Umbilical cord (tissue), 2 donors: ENCODE data around the gene KCNIP1. TPM values are rescaled to one million over a fixed set of nuclear protein-coding genes. Genes with fewer than 3 reads are reported as not detected.
A peak's percentile ranks its signal among the peaks of the same experiment; 100 is the strongest.

Experiments
- DNase-seq: peaks from one replicate; pipeline ENCODE4 v3.0.0-alpha.2; 2015; ENCODE audit warnings: low spot score
- total RNA-seq: library from RNA; depleted of rRNA; stranded (reverse); fragments of >200 nt; gene quantifications from one replicate; pipeline ENCODE4 v1.2.3, GENCODE V29; 2014; ENCODE audit warnings: low replicate concordance; ENCODE audit not compliant: insufficient read depth

KCNIP1 gene
- total RNA-seq, 1 donor from 2014 or later = 2.9 TPM

- DNase-seq = no peak
Measured at GRCh38 chr5:170508660-170509347, 5.0 kb downstream of the KCNIP1 start.

- DNase-seq = no peak
Measured at GRCh38 chr5:170509348-170509660, 5.5 kb downstream of the KCNIP1 start.

- no peak for DNase-seq
Measured at GRCh38 chr5:170510126-170510525, 6.3 kb downstream of the KCNIP1 start.

GRCh38 chr5:170510559-170510958, 6.7 kb downstream of the KCNIP1 start:
- no peak for DNase-seq

GRCh38 chr5:170511551-170512258, 7.9 kb downstream of the KCNIP1 start:
- DNase-seq = no peak

GRCh38 chr5:170513856-170514525, 10.2 kb downstream of the KCNIP1 start:
- no peak for DNase-seq

- DNase-seq = no peak
Measured at GRCh38 chr5:170517411-170517810, 13.6 kb downstream of the KCNIP1 start.

- no peak for DNase-seq
Measured at GRCh38 chr5:170518277-170518676, 14.5 kb downstream of the KCNIP1 start.

GRCh38 chr5:170519549-170519948, 15.7 kb downstream of the KCNIP1 start:
- DNase-seq = no peak

GRCh38 chr5:170520372-170520771, 16.6 kb downstream of the KCNIP1 start:
- DNase-seq = peak; percentile 57

GRCh38 chr5:170522211-170523141, 18.7 kb downstream of the KCNIP1 start:
- DNase-seq = no peak

GRCh38 chr5:170523142-170523551, 19.3 kb downstream of the KCNIP1 start:
- no peak for DNase-seq

GRCh38 chr5:170523830-170524229, 20.0 kb downstream of the KCNIP1 start:
- no peak for DNase-seq

GRCh38 chr5:170524576-170524975, 20.8 kb downstream of the KCNIP1 start:
- no peak for DNase-seq

- DNase-seq = no peak
Measured at GRCh38 chr5:170525470-170526211, 21.8 kb downstream of the KCNIP1 start.

GRCh38 chr5:170527991-170528390, 24.2 kb downstream of the KCNIP1 start:
- DNase-seq = peak; percentile 52

- DNase-seq = no peak
Measured at GRCh38 chr5:170528976-170529375, 25.2 kb downstream of the KCNIP1 start.

GRCh38 chr5:170532935-170533334, 29.1 kb downstream of the KCNIP1 start:
- DNase-seq = no peak

- no peak for DNase-seq
Measured at GRCh38 chr5:170533383-170533782, 29.6 kb downstream of the KCNIP1 start.

- no peak for DNase-seq
Measured at GRCh38 chr5:170534177-170534576, 30.4 kb downstream of the KCNIP1 start.

- DNase-seq = no peak
Measured at GRCh38 chr5:170534941-170535340, 31.1 kb downstream of the KCNIP1 start.
